Measurements from ENCODE around the gene RNF213.

The RNF213 gene

GRCh38 chr17:80289616-80290015 lies 29.0 kb downstream of the RNF213 start:
- Histone ChIP-seq H3K4me1 (ENCODE audit: control insufficient read depth in 1 of 2, insufficient read depth in 2 of 2, low read length in 2 of 2) (no peaks in the 10 kb centered on the region), H4K8ac (ENCODE audit: low read depth, low read length) (no peak overlapping the region), H3K14ac (ENCODE audit: low read length) (no peak overlapping the region), H3K4ac (ENCODE audit: low read depth, low read length) (no peak overlapping the region), H4K91ac (ENCODE audit: low read depth, low read length) (no peak overlapping the region), H2BK12ac (ENCODE audit: low read length) (no peak overlapping the region), H3K4me3 (ENCODE audit: low read depth, low read length) (no peak overlapping the region), H2BK120ac (ENCODE audit: insufficient read depth, low read length, poor library complexity) (no peak overlapping the region), H3K27me3 (ENCODE audit: insufficient read depth, low read length) (no peaks in the 10 kb centered on the region), H2AFZ (ENCODE audit: insufficient read depth, low read length, poor library complexity) (no peak overlapping the region), H3K9me3 (ENCODE audit: insufficient read depth, low read depth, low read length) (peaks cover 4% of the 10 kb centered on the region), H3K18ac (ENCODE audit: low read length) (no peak overlapping the region), H3K79me1 (ENCODE audit: low read length) (no peaks in the 10 kb centered on the region), H3K36me3 (ENCODE audit: control insufficient read depth in 1 of 2, insufficient read depth in 2 of 2, low read length in 2 of 2) (peaks cover 37 to 41% of the 10 kb centered on the region in 2 experiments), H3K9ac (ENCODE audit: low read length) (no peak overlapping the region), H3K79me2 (ENCODE audit: control insufficient read depth, insufficient read depth, low read length, poor library complexity) (no peaks in the 10 kb centered on the region), H4K12ac (ENCODE audit: low read depth, low read length) (no peak overlapping the region), H2BK5ac (ENCODE audit: low read depth, low read length, poor library complexity) (no peak overlapping the region), H3K23ac (ENCODE audit: low read length) (no peak overlapping the region), H3K27ac (ENCODE audit: low read depth, low read length) (no peak overlapping the region), H3K4me2 (ENCODE audit: low read length) (no peak overlapping the region), H2AK5ac (ENCODE audit: low read length) (no peak overlapping the region)
- no peak for DNase-seq
- WGBS (ENCODE audit: extremely low coverage, insufficient coverage, insufficient read length) = no CpG with 5 or more reads among the region's 6 CpGs

- peaks cover 42 to 46% of the 10 kb centered on the region in 2 experiments for H3K36me3 ChIP-seq (ENCODE audit: control insufficient read depth in 1 of 2, insufficient read depth in 2 of 2, low read length in 2 of 2)
- no peaks in the 10 kb centered on the region for H3K4me1 ChIP-seq (ENCODE audit: control insufficient read depth in 1 of 2, insufficient read depth in 2 of 2, low read length in 2 of 2)
- H2AK5ac ChIP-seq (ENCODE audit: low read length) = no peak overlapping the region
- H3K9ac ChIP-seq (ENCODE audit: low read length) = no peak overlapping the region
- peaks cover 4% of the 10 kb centered on the region for H3K9me3 ChIP-seq (ENCODE audit: insufficient read depth, low read depth, low read length)
- H3K27me3 ChIP-seq (ENCODE audit: insufficient read depth, low read length) = no peaks in the 10 kb centered on the region
- no peak overlapping the region for H2BK5ac ChIP-seq (ENCODE audit: low read depth, low read length, poor library complexity)
- H2BK120ac ChIP-seq (ENCODE audit: insufficient read depth, low read length, poor library complexity) = no peak overlapping the region
- peak overlapping the region; percentile 54 for H3K4me3 ChIP-seq (ENCODE audit: low read depth, low read length)
- H3K79me1 ChIP-seq (ENCODE audit: low read length) = no peaks in the 10 kb centered on the region
- no peak overlapping the region for H3K27ac ChIP-seq (ENCODE audit: low read depth, low read length)
- no peak overlapping the region for H3K4ac ChIP-seq (ENCODE audit: low read depth, low read length)
- no peak for DNase-seq
- no peak overlapping the region for H2AFZ ChIP-seq (ENCODE audit: insufficient read depth, low read length, poor library complexity)
- H3K79me2 ChIP-seq (ENCODE audit: control insufficient read depth, insufficient read depth, low read length, poor library complexity) = no peaks in the 10 kb centered on the region
- H2BK12ac ChIP-seq (ENCODE audit: low read length) = no peak overlapping the region
- no CpG with 5 or more reads among the region's 25 CpGs for WGBS (ENCODE audit: extremely low coverage, insufficient coverage, insufficient read length)
- H3K18ac ChIP-seq (ENCODE audit: low read length) = no peak overlapping the region
- H3K4me2 ChIP-seq (ENCODE audit: low read length) = no peak overlapping the region
- no peak overlapping the region for H4K8ac ChIP-seq (ENCODE audit: low read depth, low read length)
- peak overlapping the region; percentile 79 for H3K23ac ChIP-seq (ENCODE audit: low read length)
- no peak overlapping the region for H4K91ac ChIP-seq (ENCODE audit: low read depth, low read length)
- no peak overlapping the region for H3K14ac ChIP-seq (ENCODE audit: low read length)
- no peak overlapping the region for H4K12ac ChIP-seq (ENCODE audit: low read depth, low read length)
Measured at GRCh38 chr17:80290156-80290555, 29.5 kb downstream of the RNF213 start.

GRCh38 chr17:80291260-80291659 lies 30.6 kb downstream of the RNF213 start:
- Histone ChIP-seq H3K4me1 (ENCODE audit: control insufficient read depth in 1 of 2, insufficient read depth in 2 of 2, low read length in 2 of 2) (no peaks in the 10 kb centered on the region), H3K14ac (ENCODE audit: low read length) (no peak overlapping the region), H4K8ac (ENCODE audit: low read depth, low read length) (no peak overlapping the region), H3K79me2 (ENCODE audit: control insufficient read depth, insufficient read depth, low read length, poor library complexity) (no peaks in the 10 kb centered on the region), H3K4me3 (ENCODE audit: low read depth, low read length) (no peak overlapping the region), H3K36me3 (ENCODE audit: control insufficient read depth in 1 of 2, insufficient read depth in 2 of 2, low read length in 2 of 2) (peaks cover 51 to 55% of the 10 kb centered on the region in 2 experiments), H3K4ac (ENCODE audit: low read depth, low read length) (no peak overlapping the region), H3K4me2 (ENCODE audit: low read length) (no peak overlapping the region), H3K27me3 (ENCODE audit: insufficient read depth, low read length) (no peaks in the 10 kb centered on the region), H3K9ac (ENCODE audit: low read length) (no peak overlapping the region), H3K18ac (ENCODE audit: low read length) (no peak overlapping the region), H4K12ac (ENCODE audit: low read depth, low read length) (no peak overlapping the region), H4K91ac (ENCODE audit: low read depth, low read length) (no peak overlapping the region), H2BK120ac (ENCODE audit: insufficient read depth, low read length, poor library complexity) (no peak overlapping the region), H2AFZ (ENCODE audit: insufficient read depth, low read length, poor library complexity) (no peak overlapping the region), H3K27ac (ENCODE audit: low read depth, low read length) (no peak overlapping the region), H2AK5ac (ENCODE audit: low read length) (no peak overlapping the region), H2BK12ac (ENCODE audit: low read length) (no peak overlapping the region), H2BK5ac (ENCODE audit: low read depth, low read length, poor library complexity) (no peak overlapping the region), H3K9me3 (ENCODE audit: insufficient read depth, low read depth, low read length) (peaks cover 4% of the 10 kb centered on the region), H3K23ac (ENCODE audit: low read length) (no peak overlapping the region), H3K79me1 (ENCODE audit: low read length) (no peaks in the 10 kb centered on the region)
- no CpG with 5 or more reads among the region's 6 CpGs for WGBS (ENCODE audit: extremely low coverage, insufficient coverage, insufficient read length)
- peak in 1 of 2 donors; percentile 75 for DNase-seq

GRCh38 chr17:80291691-80292487 lies 31.2 kb downstream of the RNF213 start:
- Histone ChIP-seq H4K12ac (ENCODE audit: low read depth, low read length) (no peak overlapping the region), H4K91ac (ENCODE audit: low read depth, low read length) (no peak overlapping the region), H3K36me3 (ENCODE audit: control insufficient read depth in 1 of 2, insufficient read depth in 2 of 2, low read length in 2 of 2) (peaks cover 57 to 59% of the 10 kb centered on the region in 2 experiments), H3K27ac (ENCODE audit: low read depth, low read length) (no peak overlapping the region), H3K4me1 (ENCODE audit: control insufficient read depth in 1 of 2, insufficient read depth in 2 of 2, low read length in 2 of 2) (no peaks in the 10 kb centered on the region), H3K9ac (ENCODE audit: low read length) (no peak overlapping the region), H3K27me3 (ENCODE audit: insufficient read depth, low read length) (no peaks in the 10 kb centered on the region), H4K8ac (ENCODE audit: low read depth, low read length) (no peak overlapping the region), H3K9me3 (ENCODE audit: insufficient read depth, low read depth, low read length) (peaks cover 4% of the 10 kb centered on the region), H2AK5ac (ENCODE audit: low read length) (no peak overlapping the region), H3K23ac (ENCODE audit: low read length) (no peak overlapping the region), H3K18ac (ENCODE audit: low read length) (no peak overlapping the region), H3K4me2 (ENCODE audit: low read length) (no peak overlapping the region), H2BK120ac (ENCODE audit: insufficient read depth, low read length, poor library complexity) (no peak overlapping the region), H3K79me1 (ENCODE audit: low read length) (no peaks in the 10 kb centered on the region), H3K14ac (ENCODE audit: low read length) (no peak overlapping the region), H3K4ac (ENCODE audit: low read depth, low read length) (no peak overlapping the region), H2AFZ (ENCODE audit: insufficient read depth, low read length, poor library complexity) (no peak overlapping the region), H2BK5ac (ENCODE audit: low read depth, low read length, poor library complexity) (no peak overlapping the region), H2BK12ac (ENCODE audit: low read length) (no peak overlapping the region), H3K4me3 (ENCODE audit: low read depth, low read length) (no peak overlapping the region), H3K79me2 (ENCODE audit: control insufficient read depth, insufficient read depth, low read length, poor library complexity) (no peaks in the 10 kb centered on the region)
- no peak for DNase-seq
- no CpG with 5 or more reads among the region's 20 CpGs for WGBS (ENCODE audit: extremely low coverage, insufficient coverage, insufficient read length)
